Suprapubic skin (tissue), 4 donors: Measurements from ENCODE around the gene NCK2. TPM values are rescaled to one million over a fixed set of nuclear protein-coding genes. Genes with fewer than 3 reads are reported as not detected.

ENCODE experiments used
- DNase-seq, 2 donors: peaks; one replicate each; pipeline ENCODE4 v3.0.0-alpha.2; 2019; ENCODE audit warnings: low spot score in 2 of 2
- H3K27ac ChIP-seq: fragments of 200-600 bp; sonication (generic); one replicate; pipeline ENCODE4 v1.5.1; 2019
- H3K27me3 ChIP-seq: fragments of 200-600 bp; sonication (generic); one replicate; pipeline ENCODE4 v1.5.1; 2019
- H3K36me3 ChIP-seq: fragments of 200-600 bp; sonication (generic); one replicate; pipeline ENCODE4 v1.5.1; 2019
- H3K4me1 ChIP-seq: fragments of 200-600 bp; sonication (generic); one replicate; pipeline ENCODE4 v1.5.1; 2019
- H3K4me3 ChIP-seq: fragments of 200-600 bp; sonication (generic); one replicate; pipeline ENCODE4 v1.5.1; 2019; ENCODE audit warnings: mild to moderate bottlenecking
- H3K9me3 ChIP-seq: fragments of 200-600 bp; sonication (generic); one replicate; pipeline ENCODE4 v1.5.1; 2019
- EP300 ChIP-seq: sonication (generic); formaldehyde crosslinking; IDR thresholded peaks from one replicate; pipeline ENCODE4 v1.6.1; 2017; ENCODE audit warnings: antibody characterized with exemption
- POLR2A ChIP-seq, 2 donors: fragments of 450-650 bp; IDR thresholded peaks; one replicate each; pipeline ENCODE4 v1.6.1; 2017; ENCODE audit warnings: antibody characterized with exemption in 2 of 2, mild to moderate bottlenecking in 2 of 2, moderate library complexity in 2 of 2
- POLR2AphosphoS5 ChIP-seq, 3 donors: sonication (generic); formaldehyde crosslinking; IDR thresholded peaks; one replicate each; pipeline ENCODE4 v1.6.1; 2017; ENCODE audit warnings: antibody characterized with exemption in 3 of 3
- WGBS: methylation state at CpG from one replicate; pipeline ENCODE4 v1.1.5; 2018; 5-methylcytosine and 5-hydroxymethylcytosine counted together
- total RNA-seq, 4 donors: library from RNA; depleted of rRNA; stranded (reverse); fragments of >200 nt; gene quantifications; one replicate each; pipeline ENCODE4 v1.1.0, GENCODE V29; 2016
- TF ChIP-seq, protein P1 (sequence below), 2 donors: fragments of 200-600 bp in 1 of 2; fragments of 450-650 bp in 1 of 2; sonication (generic) in 1 of 2; IDR thresholded peaks; one replicate each; pipeline ENCODE4 v1.5.1; 2016 to 2019; ENCODE audit warnings: antibody characterized with exemption in 2 of 2, mild to moderate bottlenecking in 1 of 2, moderate library complexity in 1 of 2

The NCK2 gene
- total RNA-seq, 4 donors from 2014 or later = 40.1 to 59.4 (median 49.2) TPM

- DNase-seq = no peak
- TF ChIP-seq EP300 (no peak), POLR2A (IDR thresholded peaks at IDR 0.05) (no peak), POLR2AphosphoS5 (IDR thresholded peaks at IDR 0.05) (no peak)
- TF ChIP-seq, protein P1, sequence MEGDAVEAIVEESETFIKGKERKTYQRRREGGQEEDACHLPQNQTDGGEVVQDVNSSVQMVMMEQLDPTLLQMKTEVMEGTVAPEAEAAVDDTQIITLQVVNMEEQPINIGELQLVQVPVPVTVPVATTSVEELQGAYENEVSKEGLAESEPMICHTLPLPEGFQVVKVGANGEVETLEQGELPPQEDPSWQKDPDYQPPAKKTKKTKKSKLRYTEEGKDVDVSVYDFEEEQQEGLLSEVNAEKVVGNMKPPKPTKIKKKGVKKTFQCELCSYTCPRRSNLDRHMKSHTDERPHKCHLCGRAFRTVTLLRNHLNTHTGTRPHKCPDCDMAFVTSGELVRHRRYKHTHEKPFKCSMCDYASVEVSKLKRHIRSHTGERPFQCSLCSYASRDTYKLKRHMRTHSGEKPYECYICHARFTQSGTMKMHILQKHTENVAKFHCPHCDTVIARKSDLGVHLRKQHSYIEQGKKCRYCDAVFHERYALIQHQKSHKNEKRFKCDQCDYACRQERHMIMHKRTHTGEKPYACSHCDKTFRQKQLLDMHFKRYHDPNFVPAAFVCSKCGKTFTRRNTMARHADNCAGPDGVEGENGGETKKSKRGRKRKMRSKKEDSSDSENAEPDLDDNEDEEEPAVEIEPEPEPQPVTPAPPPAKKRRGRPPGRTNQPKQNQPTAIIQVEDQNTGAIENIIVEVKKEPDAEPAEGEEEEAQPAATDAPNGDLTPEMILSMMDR (IDR thresholded peaks at IDR 0.05) = no peak
- WGBS = 66% methylated on average over 4 of the region's 4 CpGs
Observed at GRCh38 chr2:105917688-105918087, 173.0 kb downstream of the NCK2 start.

GRCh38 chr2:105919191-105919811 is 174.6 kb downstream of the NCK2 start:
- Histone ChIP-seq H3K36me3 (no peaks in the 10 kb centered on the region), H3K27ac (no peak overlapping the region), H3K4me1 (no peaks in the 10 kb centered on the region), H3K9me3 (no peaks in the 10 kb centered on the region), H3K27me3 (no peaks in the 10 kb centered on the region), H3K4me3 (no peak overlapping the region)
- peak in 1 of 2 donors; percentile 82 for DNase-seq
- TF ChIP-seq POLR2A (IDR thresholded peaks at IDR 0.05) = no peak
- TF ChIP-seq POLR2AphosphoS5 (IDR thresholded peaks at IDR 0.05) = peak in 1 of 3 donors; percentile 36
- 71% methylated on average over 2 of the region's 3 CpGs for WGBS

More at GRCh38 chr2:105917688-105918087, 173.0 kb downstream of the NCK2 start:
- no peak overlapping the region for H3K4me3 ChIP-seq
- H3K9me3 ChIP-seq = no peaks in the 10 kb centered on the region
- H3K4me1 ChIP-seq = no peaks in the 10 kb centered on the region
- no peaks in the 10 kb centered on the region for H3K36me3 ChIP-seq
- H3K27ac ChIP-seq = no peak overlapping the region
- no peaks in the 10 kb centered on the region for H3K27me3 ChIP-seq

DNA sequence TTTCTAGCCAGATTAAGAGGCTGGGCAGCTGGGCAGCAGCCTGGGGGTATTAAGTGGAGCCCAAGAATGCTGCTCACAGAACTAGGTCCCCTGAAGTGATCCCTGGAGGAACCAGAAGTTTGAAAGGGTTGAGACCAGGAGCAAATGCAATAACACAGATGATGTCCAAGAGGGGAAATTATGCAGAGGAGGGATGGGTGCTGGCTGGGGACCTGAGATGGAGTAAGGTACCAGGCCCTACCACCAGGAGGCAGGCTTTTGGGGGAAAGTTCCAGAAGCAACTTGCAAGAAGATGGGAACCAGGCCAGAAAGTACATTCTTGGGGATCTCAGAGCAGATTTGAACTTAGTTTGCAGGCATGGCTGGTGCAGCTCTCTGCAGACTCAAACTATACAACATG is 175.1 kb downstream of the NCK2 start:
- peak in 1 of 2 donors; percentile 54 for DNase-seq
- Histone ChIP-seq H3K4me1 (no peaks in the 10 kb centered on the region), H3K27me3 (no peaks in the 10 kb centered on the region), H3K27ac (no peak overlapping the region), H3K36me3 (no peaks in the 10 kb centered on the region), H3K9me3 (no peaks in the 10 kb centered on the region), H3K4me3 (no peak overlapping the region)
- TF ChIP-seq POLR2AphosphoS5 (IDR thresholded peaks at IDR 0.05) = no peak
- no peak for TF ChIP-seq EP300
- TF ChIP-seq, protein P1 (IDR thresholded peaks at IDR 0.05) = peak in 1 of 2 donors; percentile 15
- TF ChIP-seq POLR2A (IDR thresholded peaks at IDR 0.05) = no peak

- Histone ChIP-seq H3K36me3 (no peaks in the 10 kb centered on the region), H3K4me1 (peaks cover under 1% of the 10 kb centered on the region), H3K4me3 (no peak overlapping the region), H3K27me3 (no peaks in the 10 kb centered on the region), H3K9me3 (no peaks in the 10 kb centered on the region), H3K27ac (no peak overlapping the region)
- 74% methylated on average over 6 of the region's 6 CpGs for WGBS
- no peak for DNase-seq
- TF ChIP-seq POLR2AphosphoS5 (IDR thresholded peaks at IDR 0.05) (no peak), EP300 (no peak), POLR2A (IDR thresholded peaks at IDR 0.05) (no peak)
- TF ChIP-seq, protein P1 (IDR thresholded peaks at IDR 0.05) = no peak
Observed at GRCh38 chr2:105924271-105924670, 179.6 kb downstream of the NCK2 start.

DNA sequence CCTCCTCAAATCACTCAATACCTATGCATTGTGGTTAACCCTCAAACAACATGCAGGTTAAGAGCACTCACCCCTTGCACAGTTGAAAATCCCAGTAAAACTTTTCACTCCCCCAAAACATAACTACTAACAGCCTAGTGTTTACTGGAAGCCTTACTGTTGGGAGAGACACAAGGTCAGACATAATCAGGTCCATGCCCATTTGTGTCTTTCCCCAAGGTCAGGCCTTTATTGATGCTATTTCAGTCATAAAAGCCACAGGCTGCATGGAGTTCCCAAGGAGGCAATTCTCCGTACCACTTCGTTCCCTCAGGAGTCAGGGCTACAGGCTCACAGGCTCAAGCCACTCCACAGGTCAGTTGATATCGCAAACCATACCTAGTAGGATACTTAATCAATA is 180.2 kb downstream of the NCK2 start:
- TF ChIP-seq, protein P1 (IDR thresholded peaks at IDR 0.05) = no peak
- no peak for TF ChIP-seq EP300
- no peak for TF ChIP-seq POLR2AphosphoS5 (IDR thresholded peaks at IDR 0.05)
- no peak for TF ChIP-seq POLR2A (IDR thresholded peaks at IDR 0.05)
- Histone ChIP-seq H3K9me3 (no peaks in the 10 kb centered on the region), H3K27ac (no peak overlapping the region), H3K4me3 (no peak overlapping the region), H3K27me3 (no peaks in the 10 kb centered on the region), H3K36me3 (no peaks in the 10 kb centered on the region), H3K4me1 (peaks cover 5% of the 10 kb centered on the region)
- DNase-seq = peak in 1 of 2 donors; percentile 11
- WGBS = 98% methylated on average over 3 of the region's 3 CpGs
